ENCODE results near the gene ARMC3.

ARMC3 gene

DNA sequence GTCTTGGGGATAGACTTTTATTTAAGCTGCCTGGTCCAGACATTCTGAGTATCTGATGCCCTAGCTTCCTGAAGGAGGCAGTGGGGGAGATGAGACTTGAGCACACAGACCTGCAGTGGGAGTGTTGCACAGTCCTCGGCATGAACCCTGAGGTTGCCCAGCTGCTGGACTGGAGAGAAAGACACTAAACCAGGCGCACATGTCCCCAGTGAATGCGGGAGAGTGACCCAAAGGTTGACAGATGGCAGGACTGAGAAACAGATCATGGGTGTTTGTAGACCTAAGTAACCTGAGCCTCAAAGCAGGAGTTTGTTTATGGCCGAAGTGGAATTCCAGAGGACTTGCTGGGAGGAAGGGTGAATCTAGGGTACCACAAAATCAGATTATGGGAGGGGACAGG lies 151.8 kb downstream of the ARMC3 start:
- DNase-seq (ENCODE audit: low read depth) = no peak

DNA sequence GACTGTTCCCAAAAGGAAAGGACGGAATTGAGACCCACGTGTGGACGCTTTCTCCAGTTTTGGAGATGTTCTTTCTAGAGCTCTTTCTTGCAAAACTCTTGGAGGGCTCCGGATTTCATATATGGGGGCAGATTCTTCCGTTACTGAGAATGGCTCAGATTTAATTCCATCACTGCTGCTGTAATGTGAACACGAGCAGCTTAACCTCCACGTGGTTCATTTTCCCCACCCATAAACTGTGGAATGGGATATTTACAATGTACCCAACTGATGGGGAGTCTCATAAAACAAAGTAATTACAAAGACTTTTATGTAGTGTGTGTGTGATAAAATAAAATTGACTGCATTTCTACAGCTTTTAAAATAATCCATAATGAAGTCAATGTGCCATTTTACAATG lies 152.4 kb downstream of the ARMC3 start:
- DNase-seq (ENCODE audit: low read depth) = no peak

DNA sequence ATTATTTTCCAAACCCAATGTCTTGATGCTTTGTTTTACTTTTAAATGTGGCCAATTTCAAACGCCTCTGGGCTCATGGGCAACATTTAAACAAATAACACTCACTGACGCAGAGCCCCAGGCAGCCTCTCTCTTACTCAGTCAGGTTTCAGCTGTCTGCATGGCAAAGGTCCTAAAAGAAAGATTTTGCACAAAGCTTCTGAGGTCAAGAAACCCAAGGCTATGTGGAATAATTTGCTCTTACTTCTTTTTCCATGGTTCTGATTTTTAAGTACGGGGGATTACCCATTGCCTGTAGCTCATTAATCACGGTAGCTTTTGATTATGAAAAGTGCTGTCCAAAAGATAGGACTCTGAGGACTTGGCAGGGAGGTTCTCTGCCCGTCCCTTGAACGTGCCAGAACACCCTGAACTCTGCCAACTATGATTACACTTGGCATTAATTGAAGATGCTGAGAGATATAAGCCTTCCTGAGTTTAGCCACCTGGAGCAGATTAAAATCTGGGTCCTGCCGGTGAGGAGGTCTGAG lies 153.4 kb downstream of the ARMC3 start:
- DNase-seq (ENCODE audit: low read depth) = no peak

DNA sequence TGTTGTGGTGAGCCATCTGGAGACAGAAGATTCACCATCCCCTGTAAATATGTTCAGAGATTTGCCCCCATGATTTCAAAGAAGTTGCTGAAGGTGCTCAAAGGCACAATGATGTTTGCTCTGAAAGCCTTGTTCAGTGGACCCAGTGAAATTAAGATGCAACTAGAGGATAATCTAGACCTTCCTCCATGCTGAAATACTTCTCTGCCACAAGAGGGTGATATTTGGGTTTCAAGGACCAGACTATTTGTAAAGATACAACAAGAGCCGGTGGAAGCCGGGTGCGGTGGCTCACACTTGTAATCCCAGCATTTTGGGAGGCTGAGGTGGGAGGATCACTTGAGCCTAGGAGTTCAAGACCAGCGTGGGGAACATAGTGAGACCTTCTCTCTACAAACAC lies 154.0 kb downstream of the ARMC3 start:
- no peak for DNase-seq (ENCODE audit: low read depth)
